Endothelial cell of umbilical vein (primary cell): ENCODE measurements around the gene HOXD12. TPM values are rescaled to one million over a fixed set of nuclear protein-coding genes. Genes with fewer than 3 reads are reported as not detected.

Experiments used
- BruUV-seq: library from RNA; stranded (reverse); fragments of 400-500 nt; replicated peaks from 2 replicates; lab custom pipeline; 2021; lab: Mats Ljungman, UMichigan
- CTCF ChIA-PET: fragments of 300-600, 350-600 bp; sonication (Branson Sonifier 250); formaldehyde crosslinking; loops from one replicate; lab custom pipeline; 2021; ENCODE audit warnings: antibody characterized with exemption, inconsistent platforms; lab: Charles Lee
- POLR2A ChIA-PET: fragments of 300-600, 350-600 bp; sonication (Branson Sonifier 250); formaldehyde crosslinking; loops from one replicate; lab custom pipeline; 2021; ENCODE audit warnings: antibody characterized with exemption, inconsistent platforms; lab: Charles Lee
- DNase-seq: peaks from one replicate; pipeline ENCODE4 v3.0.0-alpha.2; 2011; ENCODE audit warnings: low read depth, low spot score
- FAIRE-seq: peaks from 2 replicates; lab custom pipeline; 2011; peaks lifted over from hg19 to GRCh38; lab: Jason Lieb, UNC
- H2AFZ ChIP-seq: 2 replicates; pipeline ENCODE4 v1.6.0; 2012; ENCODE audit warnings: low read depth, low read length, control low read depth, inconsistent platforms
- H3K27ac ChIP-seq: 2 replicates; pipeline ENCODE4 v1.5.1; 2011; ENCODE audit warnings: low read depth, mild to moderate bottlenecking, control low read depth, low read length, moderate library complexity; ENCODE audit not compliant: insufficient read depth
- H3K27me3 ChIP-seq, 2 experiments: 2 replicates each; pipeline versions ENCODE4 v1.6.0 to v1.6.1; 2011; ENCODE audit warnings: low read length in 2 of 2, mixed read lengths in 1 of 2; ENCODE audit not compliant: control insufficient read depth in 2 of 2, insufficient read depth in 2 of 2
- H3K36me3 ChIP-seq, 2 experiments: 2 replicates in 1 of 2; 3 replicates in 1 of 2; pipeline ENCODE4 v1.5.1; 2011; ENCODE audit warnings: low read length in 2 of 2, mild to moderate bottlenecking in 1 of 2, moderate library complexity in 1 of 2; ENCODE audit not compliant: control insufficient read depth in 2 of 2, insufficient read depth in 2 of 2; ENCODE audit errors: extremely low read depth in 1 of 2
- H3K4me1 ChIP-seq: 3 replicates; pipeline ENCODE4 v1.5.1; 2011; ENCODE audit warnings: mild to moderate bottlenecking, low read length; ENCODE audit not compliant: control insufficient read depth, insufficient read depth; ENCODE audit errors: extremely low read depth
- H3K4me2 ChIP-seq: 2 replicates; pipeline ENCODE4 v1.6.1; 2011; ENCODE audit warnings: low read length, control low read depth, mixed read lengths; ENCODE audit not compliant: insufficient read depth
- H3K4me3 ChIP-seq, 3 experiments: fragments of 200-600 bp in 1 of 3; sonication (generic), shearing (Covaris generic) in 1 of 3; replicated peaks in 1 of 3; 2 replicates each; pipeline ENCODE4 v1.5.1; 2011 to 2016; ENCODE audit warnings: control low read depth in 3 of 3, low read length in 3 of 3, mild to moderate bottlenecking in 2 of 3, inconsistent platforms in 1 of 3, low read depth in 1 of 3, moderate library complexity in 1 of 3; ENCODE audit not compliant: insufficient read depth in 1 of 3
- H3K79me2 ChIP-seq: 2 replicates; pipeline ENCODE4 v1.6.0; 2012; ENCODE audit warnings: low read length, inconsistent platforms; ENCODE audit not compliant: control insufficient read depth, insufficient read depth
- H3K9ac ChIP-seq: replicated peaks from 2 replicates; pipeline ENCODE3; 2011; ENCODE audit warnings: low read length, control low read depth; ENCODE audit not compliant: insufficient read depth; ENCODE audit errors: extremely low read depth
- H3K9me1 ChIP-seq: replicated peaks from 3 replicates; pipeline ENCODE4 v1.6.0; 2011; ENCODE audit warnings: mild to moderate bottlenecking, low read length; ENCODE audit not compliant: control insufficient read depth, insufficient read depth; ENCODE audit errors: extremely low read depth
- H3K9me3 ChIP-seq: replicated peaks from 2 replicates; pipeline ENCODE4 v1.5.1; 2012; ENCODE audit warnings: low read length, inconsistent platforms; ENCODE audit not compliant: control insufficient read depth, insufficient read depth
- H4K20me1 ChIP-seq: replicated peaks from 2 replicates; pipeline ENCODE3; 2011; ENCODE audit warnings: mild to moderate bottlenecking, low read length; ENCODE audit not compliant: control insufficient read depth, insufficient read depth; ENCODE audit errors: extremely low read depth
- CTCF ChIP-seq, 2 donors: IDR thresholded peaks; 1 replicate in 1 of 2; 2 replicates in 1 of 2; pipeline ENCODE4 v1.5.1; 2011; ENCODE audit warnings: low read length in 2 of 2, mild to moderate bottlenecking in 2 of 2, moderate library complexity in 2 of 2, control low read depth in 1 of 2, inconsistent platforms in 1 of 2, low read depth in 1 of 2; ENCODE audit not compliant: insufficient read depth in 1 of 2; ENCODE audit errors: extremely low read depth in 1 of 2
- EZH2 ChIP-seq: IDR thresholded peaks from 2 replicates; pipeline ENCODE4 v1.6.1; 2012; ENCODE audit warnings: borderline replicate concordance, low read depth, mild to moderate bottlenecking, moderate library complexity, low read length, inconsistent platforms; ENCODE audit not compliant: severe bottlenecking
- FOS ChIP-seq: IDR thresholded peaks from 2 replicates; pipeline ENCODE4 v1.6.1; 2011; ENCODE audit warnings: mild to moderate bottlenecking, low read length, moderate library complexity, borderline replicate concordance; ENCODE audit not compliant: insufficient read depth
- GATA2 ChIP-seq: IDR thresholded peaks from 2 replicates; pipeline ENCODE4 v1.7.0; 2011; ENCODE audit warnings: low read depth, mild to moderate bottlenecking, moderate library complexity, mixed read lengths, low read length; ENCODE audit not compliant: insufficient read length, insufficient read depth
- JUN ChIP-seq: IDR thresholded peaks from 2 replicates; pipeline ENCODE4 v1.6.1; 2011; ENCODE audit warnings: borderline replicate concordance, low read depth; ENCODE audit not compliant: insufficient read length, insufficient read depth
- MAX ChIP-seq: IDR thresholded peaks from 2 replicates; pipeline ENCODE4 v1.6.1; 2011; ENCODE audit not compliant: insufficient read depth, insufficient read length
- MYC ChIP-seq: IDR thresholded peaks from one replicate; pipeline ENCODE4 v1.6.1; 2011; ENCODE audit warnings: mild to moderate bottlenecking, low read depth, low read length
- POLR2A ChIP-seq: IDR thresholded peaks from 2 replicates; pipeline ENCODE4 v1.6.1; 2012; ENCODE audit warnings: low read depth, mild to moderate bottlenecking, control low read depth, low read length
- POLR2AphosphoS5 ChIP-seq: IDR thresholded peaks from 2 replicates; pipeline ENCODE4 v1.6.1; 2012; ENCODE audit warnings: low read depth, mild to moderate bottlenecking, control low read depth, low read length, moderate library complexity; ENCODE audit not compliant: insufficient read depth
- dilution Hi-C: fragments of 300-500 bp; cut with MboI; formaldehyde crosslinking; loops from one replicate; pipeline ENCODE4 v1.15.0; 2019; ENCODE audit warnings: low sequenced_read_pairs; ENCODE audit not compliant: extremely low pct_ligation_motif_present
- intact Hi-C: fragments of 100-400 bp; cut with micrococcal nuclease; formaldehyde crosslinking; loops from one replicate; pipeline ENCODE4 v1.10.0; 2022
- polyA plus RNA-seq, 4 experiments: library from polyadenylated mRNA; depleted of rRNA in 3 of 4; stranded (reverse) in 3 of 4; unstranded in 1 of 4; fragments of >200 nt; gene quantifications; 2 replicates each; pipeline versions ENCODE4 v1.2.1 to v1.2.3, GENCODE V29; 2011 to 2012; ENCODE audit warnings: missing spikeins in 1 of 4
- total RNA-seq: library from RNA; stranded (reverse); gene quantifications from 2 replicates; pipeline ENCODE4 v1.2.3, GENCODE V29; 2021

The HOXD12 gene
- total and polyA plus RNA-seq, 2 donors (not counting 3 experiments of a cell fraction or from before 2014, with no cell fraction given): not detected

GRCh38 chr2:176134035-176134434 lies 34.4 kb downstream of the HOXD12 start:
- TF ChIP-seq GATA2 (no peak), MAX (no peak), POLR2AphosphoS5 (no peak), JUN (no peak), FOS (no peak), CTCF (IDR thresholded peaks at IDR 0.05; ENCODE audit: extremely low read depth in 1 of 2, insufficient read depth in 1 of 2, low read depth in 1 of 2, low read length in 2 of 2) (no peak), MYC (no peak), POLR2A (no peak), EZH2 (no peak)
- POLR2A ChIA-PET: no interaction called here
- Histone ChIP-seq H3K27me3 (no peaks in the 10 kb centered on the region), H3K4me2 (no peak overlapping the region), H3K9ac (no peak overlapping the region), H3K79me2 (peaks cover 46% of the 10 kb centered on the region), H3K4me3 (no peak overlapping the region), H4K20me1 (no peaks in the 10 kb centered on the region), H3K9me3 (no peaks in the 10 kb centered on the region), H3K4me1 (peaks cover 47% of the 10 kb centered on the region), H3K27ac (no peak overlapping the region), H2AFZ (no peak overlapping the region), H3K9me1 (no peaks in the 10 kb centered on the region), H3K36me3 (no peaks in the 10 kb centered on the region)
- no TSS peak for BruUV-seq
- intact Hi-C loops (no loop called here), dilution Hi-C loops (loop anchor here (25.0 kb wide), 1 partner anchor 503 kb away; no protein-coding TSS in a partner anchor)
- CTCF ChIA-PET: interaction anchor here (1.6 to 10.1 kb wide), 4 partner anchors 321 to 518 kb away, joined by 5 to 458 read pairs (median 93); no protein-coding TSS in a partner anchor
- DNase-seq (no peak), FAIRE-seq (no peak)
